HepG2 (cell line): Measurements from ENCODE around the gene SCGB1D1. TPM values are rescaled to one million over a fixed set of nuclear protein-coding genes. Genes with fewer than 3 reads are reported as not detected.

Source experiments
- ATAC-seq: fragments of 200-7000 bp; cut with Tn5 transposase; 3 replicates; pipeline ENCODE4 v1.9.1; 2020; ENCODE audit warnings: mild to moderate bottlenecking, moderate library complexity
- BruUV-seq: library from RNA; stranded (reverse); fragments of 400-500 nt; replicated peaks from 2 replicates; lab custom pipeline; 2021; lab: Mats Ljungman, UMichigan
- CTCF ChIA-PET: fragments of 300-600 bp; formaldehyde crosslinking; extraction: SDS; loops from one replicate; lab custom pipeline; 2021; ENCODE audit warnings: low total read pairs, inconsistent platforms, low intra/inter-chr PET ratio; lab: Yijun Ruan, JAX
- POLR2A ChIA-PET: fragments of 350-600 bp; sonication (Branson Sonifier 250); formaldehyde crosslinking; loops from one replicate; lab custom pipeline; 2020; ENCODE audit warnings: antibody characterized with exemption, inconsistent platforms; lab: Yijun Ruan, JAX
- DNase-seq: peaks from one replicate; pipeline ENCODE4 v3.0.0-alpha.2; 2015; ENCODE audit warnings: low spot score
- FAIRE-seq: peaks from 3 replicates; lab custom pipeline; 2011; peaks lifted over from hg19 to GRCh38; lab: Jason Lieb, UNC
- H2AFZ ChIP-seq: one replicate; pipeline ENCODE4 v1.6.1; 2011; ENCODE audit warnings: low read length, inconsistent platforms
- H3K27ac ChIP-seq: fragments of 300-600 bp; 3 replicates; pipeline ENCODE4 v1.8.0; 2011; ENCODE audit warnings: mixed run types, mild to moderate bottlenecking, mixed read lengths, low read length, inconsistent platforms; ENCODE audit not compliant: insufficient read depth; ENCODE audit errors: extremely low read length
- H3K27me3 ChIP-seq, 2 experiments: fragments of 200-600 bp in 1 of 2; 2 replicates in 1 of 2; 3 replicates in 1 of 2; pipeline versions ENCODE4 v1.6.0 to v1.8.0; 2011; ENCODE audit warnings: low read length in 2 of 2, mild to moderate bottlenecking in 2 of 2, moderate library complexity in 2 of 2, inconsistent platforms in 1 of 2; ENCODE audit not compliant: insufficient read depth in 2 of 2, control insufficient read depth in 1 of 2
- H3K36me3 ChIP-seq, 2 experiments: fragments of 200-600 bp in 1 of 2; replicated peaks in 1 of 2; 2 replicates in 1 of 2; 3 replicates in 1 of 2; pipeline versions ENCODE4 v1.5.1 to v1.8.0; 2011; ENCODE audit warnings: low read length in 2 of 2, inconsistent platforms in 1 of 2; ENCODE audit not compliant: insufficient read depth in 2 of 2, control insufficient read depth in 1 of 2
- H3K4me1 ChIP-seq: 2 replicates; pipeline ENCODE4 v1.5.1; 2012; ENCODE audit warnings: low read length, inconsistent platforms; ENCODE audit not compliant: insufficient read depth
- H3K4me2 ChIP-seq: 2 replicates; pipeline ENCODE4 v1.6.0; 2011; ENCODE audit warnings: low read depth, low read length, inconsistent platforms
- H3K4me3 ChIP-seq, 3 experiments: fragments of 200-600 bp in 1 of 3; sonication (generic), shearing (Covaris generic) in 1 of 3; replicated peaks in 1 of 3; 2 replicates each; pipeline ENCODE4 v1.5.1; 2011 to 2016; ENCODE audit warnings: low read length in 3 of 3, inconsistent platforms in 2 of 3, low read depth in 2 of 3, mild to moderate bottlenecking in 2 of 3, control low read depth in 1 of 3, mixed read lengths in 1 of 3; ENCODE audit not compliant: insufficient read depth in 1 of 3
- H3K79me2 ChIP-seq: one replicate; pipeline ENCODE4 v1.6.1; 2011; ENCODE audit warnings: low read length, inconsistent platforms; ENCODE audit not compliant: insufficient read depth
- H3K9ac ChIP-seq: 2 replicates; pipeline ENCODE4 v1.6.0; 2011; ENCODE audit warnings: mild to moderate bottlenecking, low read depth, low read length, inconsistent platforms; ENCODE audit not compliant: insufficient read depth
- H3K9me3 ChIP-seq: 2 replicates; pipeline ENCODE4 v1.5.1; 2012; ENCODE audit warnings: mild to moderate bottlenecking, low read length
- H4K20me1 ChIP-seq: 2 replicates; pipeline ENCODE4 v1.6.0; 2011; ENCODE audit warnings: inconsistent platforms, mild to moderate bottlenecking, low read length, moderate library complexity; ENCODE audit not compliant: insufficient read depth
- CREM ChIP-seq, 2 experiments: sonication (generic) in 1 of 2; formaldehyde crosslinking in 1 of 2; IDR thresholded peaks; 2 replicates each; pipeline versions ENCODE4 v1.4.0 to v1.6.1; 2016 to 2020; ENCODE audit warnings: antibody characterized with exemption in 1 of 2, mild to moderate bottlenecking in 1 of 2, missing genetic modification reagents in 1 of 2
- EHMT2 ChIP-seq: fragments of 200-600 bp; sonication (generic); IDR thresholded peaks from 2 replicates; pipeline ENCODE4 v1.7.0; 2017; ENCODE audit warnings: antibody characterized with exemption, low read depth, low read length, borderline replicate concordance
- FLYWCH1 ChIP-seq: sonication (generic); formaldehyde crosslinking; IDR thresholded peaks from 2 replicates; pipeline ENCODE4 v1.8.1; 2023; ENCODE audit warnings: mild to moderate bottlenecking, missing genetic modification reagents
- REL ChIP-seq: sonication (generic); formaldehyde crosslinking; conservative IDR thresholded peaks from 2 replicates; pipeline ENCODE4 v1.8.0; 2022; ENCODE audit warnings: mild to moderate bottlenecking, missing genetic modification reagents, moderate library complexity
- SMAD9 ChIP-seq: sonication (generic); formaldehyde crosslinking; IDR thresholded peaks from 2 replicates; pipeline ENCODE4 v1.5.1; 2020; ENCODE audit warnings: mild to moderate bottlenecking, missing genetic modification reagents
- SMARCC2 ChIP-seq: fragments of 450-650 bp; IDR thresholded peaks from 2 replicates; pipeline ENCODE4 v1.6.1; 2017; ENCODE audit warnings: antibody characterized with exemption, mild to moderate bottlenecking
- SSRP1 ChIP-seq: IDR thresholded peaks from 2 replicates; pipeline ENCODE4 v1.6.1; 2016; ENCODE audit warnings: control low read depth
- ZNF292 ChIP-seq: sonication (generic); formaldehyde crosslinking; IDR thresholded peaks from 2 replicates; pipeline ENCODE4 v1.8.1; 2022; ENCODE audit warnings: mild to moderate bottlenecking, low read depth, missing genetic modification reagents, borderline replicate concordance
- ZNF317 ChIP-seq: sonication (generic); formaldehyde crosslinking; IDR thresholded peaks from 2 replicates; pipeline ENCODE4 v1.5.0; 2020; ENCODE audit warnings: mild to moderate bottlenecking, missing genetic modification reagents
- ZNF567 ChIP-seq: sonication (generic); formaldehyde crosslinking; IDR thresholded peaks from 2 replicates; pipeline ENCODE4 v1.8.1; 2023; ENCODE audit warnings: mild to moderate bottlenecking, missing genetic modification reagents, borderline replicate concordance
- ZNF572 ChIP-seq: sonication (generic); formaldehyde crosslinking; IDR thresholded peaks from 2 replicates; pipeline ENCODE4 v1.5.1; 2020; ENCODE audit warnings: mild to moderate bottlenecking, missing genetic modification reagents
- ZSCAN5A ChIP-seq: sonication (generic); formaldehyde crosslinking; IDR thresholded peaks from 2 replicates; pipeline ENCODE4 v1.8.0; 2022; ENCODE audit warnings: mild to moderate bottlenecking, missing genetic modification reagents, borderline replicate concordance
- WGBS: methylation state at CpG from one replicate; pipeline ENCODE4 v1.1.6; 2017; ENCODE audit warnings: low lambda C conversion rate; 5-methylcytosine and 5-hydroxymethylcytosine counted together
- in situ Hi-C: cut with HindIII; loops from 2 replicates; pipeline ENCODE4 v1.10.0; 2017; ENCODE audit warnings: low pct_unique_long_range_greater_than_20kb; ENCODE audit not compliant: extremely low pct_ligation_motif_present
- intact Hi-C: fragments of 100-400 bp; cut with micrococcal nuclease; formaldehyde crosslinking; loops from one replicate; pipeline ENCODE4 v1.10.0; 2022; ENCODE audit not compliant: unreplicated experiment
- polyA plus RNA-seq, 8 experiments: library from polyadenylated mRNA; depleted of rRNA in 3 of 8; stranded (reverse) in 7 of 8; unstranded in 1 of 8; fragments of >200 nt; fragmentation: Illumina TruSeq in 4 of 8; extraction: Trizol in 4 of 8; gene quantifications; 2 replicates each; pipeline versions ENCODE4 v1.2.1 to v1.2.3, GENCODE V29; 2011 to 2016; ENCODE audit warnings: low read depth in 4 of 8, missing spikeins in 1 of 8, mixed read lengths in 1 of 8; ENCODE audit not compliant: insufficient read depth in 1 of 8
- total RNA-seq, 5 experiments: library from RNA; depleted of rRNA; stranded (reverse); fragments of >200 nt; fragmentation: Illumina TruSeq; extraction: Trizol; gene quantifications; 2 replicates each; pipeline ENCODE4 v1.2.3, GENCODE V29; 2016; ENCODE audit warnings: low read depth in 1 of 5

The SCGB1D1 gene
- total and polyA plus RNA-seq, 2 of the 13 experiments (the other 11 are each of a cell fraction or from before 2014, with no cell fraction given): not detected

- Histone ChIP-seq H3K4me1 (no peaks in the 10 kb centered on the region), H3K9me3 (no peaks in the 10 kb centered on the region), H3K9ac (no peak overlapping the region), H2AFZ (no peak overlapping the region), H3K4me2 (no peak overlapping the region), H3K27ac (no peak overlapping the region), H3K79me2 (no peaks in the 10 kb centered on the region), H3K36me3 (no peaks in the 10 kb centered on the region), H3K4me3 (no peak overlapping the region), H3K27me3 (peaks cover 0 to 31% of the 10 kb centered on the region in 2 experiments), H4K20me1 (no peaks in the 10 kb centered on the region)
- ATAC-seq (no peak), FAIRE-seq (no peak), DNase-seq (no peak)
- intact Hi-C loops: no loop called here
- no TSS peak for BruUV-seq
- in situ Hi-C loops: no loop called here
- ChIA-PET CTCF (no interaction called here), POLR2A (no interaction called here)
- no peak for TF ChIP-seq FLYWCH1
- no peak for TF ChIP-seq CREM (IDR thresholded peaks at IDR 0.05)
- no peak for TF ChIP-seq CREM (CRISPR knock-in tag; IDR thresholded peaks at IDR 0.05)
- TF ChIP-seq SMARCC2: no peak
- TF ChIP-seq ZNF572: no peak
- no peak for TF ChIP-seq EHMT2
- no peak for TF ChIP-seq ZNF317 (CRISPR knock-in tag)
- no peak for TF ChIP-seq SSRP1 (CRISPR knock-in tag)
- TF ChIP-seq SMAD9 (CRISPR knock-in tag): no peak
- no peak for TF ChIP-seq REL (CRISPR knock-in tag)
- no peak for TF ChIP-seq ZNF567 (CRISPR knock-in tag)
- 2% methylated on average over 6 of the region's 6 CpGs for WGBS
These were observed 12.9 kb downstream of the SCGB1D1 start for GRCh38 chr11:62202910-62203309.

GRCh38 chr11:62204430-62204829 is 14.4 kb downstream of the SCGB1D1 start:
- Histone ChIP-seq H3K36me3 (no peaks in the 10 kb centered on the region), H3K27ac (no peak overlapping the region), H3K79me2 (no peaks in the 10 kb centered on the region), H3K4me1 (no peaks in the 10 kb centered on the region), H3K9ac (no peak overlapping the region), H3K4me3 (no peak overlapping the region), H3K4me2 (no peak overlapping the region), H2AFZ (no peak overlapping the region), H4K20me1 (no peaks in the 10 kb centered on the region), H3K9me3 (no peaks in the 10 kb centered on the region), H3K27me3 (peaks cover 0 to 26% of the 10 kb centered on the region in 2 experiments)
- 22% methylated on average over 4 of the region's 5 CpGs for WGBS
- POLR2A ChIA-PET: no interaction called here
- CTCF ChIA-PET: no interaction called here
- in situ Hi-C loops (no loop called here), intact Hi-C loops (no loop called here)
- FAIRE-seq: no peak
- TF ChIP-seq ZSCAN5A (no peak), ZNF292 (no peak)
- DNase-seq: no peak
- no TSS peak for BruUV-seq
- no peak for ATAC-seq
